Stimulated activated CD4-positive, alpha-beta T cell treated with anti-CD3 and anti-CD28 coated beads, Interleukin-12 subunit alpha, Interleukin-12 subunit beta, amount 100 ng/mL, for 4 hours (primary cell): ENCODE results near the gene MUC4.
"Not testable (repeated sequence)": the region's sequence is repeated elsewhere in the genome, so short reads cannot be mapped to it uniquely, and the experiment has no call there.

Experiments
- DNase-seq: peaks from one replicate; pipeline ENCODE4 v3.0.0-alpha.2; 2020

Gene MUC4

GRCh38 chr3:195809796-195810454 is 1.8 kb downstream of the MUC4 start:
- no peak for DNase-seq

GRCh38 chr3:195809291-195809785 is 2.4 kb downstream of the MUC4 start:
- no peak for DNase-seq

- DNase-seq = no peak
Measured at GRCh38 chr3:195808741-195809290, 2.9 kb downstream of the MUC4 start.

DNA sequence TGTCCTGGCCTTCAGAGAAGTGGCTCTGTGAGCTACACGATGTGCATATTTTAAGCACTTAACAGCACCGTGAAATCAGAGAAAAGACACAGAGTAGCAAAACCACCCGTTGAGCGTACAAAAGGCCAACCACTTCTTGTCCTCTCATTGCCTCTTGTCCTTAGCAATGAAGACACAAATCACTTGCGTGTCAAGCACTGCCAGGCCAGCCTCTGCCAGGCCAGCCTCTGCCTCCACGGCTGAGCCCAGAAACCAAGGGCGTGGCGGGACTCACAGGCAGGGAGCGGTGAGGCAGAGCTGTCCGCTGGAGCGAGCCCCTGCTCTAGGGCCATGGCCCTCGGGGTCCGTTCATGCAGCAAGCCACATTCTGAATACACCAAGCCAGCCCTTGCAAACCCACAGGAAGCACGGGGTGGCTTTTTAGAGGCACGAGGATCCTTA is 4.0 kb downstream of the MUC4 start:
- DNase-seq = no peak

GRCh38 chr3:195806916-195807231 is 4.9 kb downstream of the MUC4 start:
- DNase-seq = no peak

- DNase-seq = no peak
Measured at GRCh38 chr3:195806211-195806915, 5.4 kb downstream of the MUC4 start.

DNA sequence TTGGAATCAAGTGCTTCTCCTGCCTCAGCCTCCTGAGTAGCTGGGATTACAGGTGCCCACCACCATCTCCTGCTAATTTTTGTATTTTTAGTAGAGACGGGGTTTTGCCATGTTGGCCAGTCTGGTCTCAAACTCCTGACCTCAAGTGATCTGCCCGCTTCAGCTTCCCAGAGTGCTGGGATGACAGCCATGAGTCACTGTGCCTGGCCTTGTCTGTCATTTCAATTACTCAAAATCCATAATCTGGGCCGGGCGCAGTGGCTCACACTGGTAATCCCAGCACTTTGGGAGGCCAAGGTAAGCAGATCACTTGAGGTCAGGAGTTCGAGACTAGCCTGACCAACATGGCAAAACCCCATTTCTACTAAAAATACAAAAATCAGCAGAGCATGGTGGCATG is 6.1 kb downstream of the MUC4 start:
- not testable (repeated sequence) for DNase-seq

- DNase-seq = no peak
Measured at GRCh38 chr3:195805181-195805580, 6.5 kb downstream of the MUC4 start.

DNA sequence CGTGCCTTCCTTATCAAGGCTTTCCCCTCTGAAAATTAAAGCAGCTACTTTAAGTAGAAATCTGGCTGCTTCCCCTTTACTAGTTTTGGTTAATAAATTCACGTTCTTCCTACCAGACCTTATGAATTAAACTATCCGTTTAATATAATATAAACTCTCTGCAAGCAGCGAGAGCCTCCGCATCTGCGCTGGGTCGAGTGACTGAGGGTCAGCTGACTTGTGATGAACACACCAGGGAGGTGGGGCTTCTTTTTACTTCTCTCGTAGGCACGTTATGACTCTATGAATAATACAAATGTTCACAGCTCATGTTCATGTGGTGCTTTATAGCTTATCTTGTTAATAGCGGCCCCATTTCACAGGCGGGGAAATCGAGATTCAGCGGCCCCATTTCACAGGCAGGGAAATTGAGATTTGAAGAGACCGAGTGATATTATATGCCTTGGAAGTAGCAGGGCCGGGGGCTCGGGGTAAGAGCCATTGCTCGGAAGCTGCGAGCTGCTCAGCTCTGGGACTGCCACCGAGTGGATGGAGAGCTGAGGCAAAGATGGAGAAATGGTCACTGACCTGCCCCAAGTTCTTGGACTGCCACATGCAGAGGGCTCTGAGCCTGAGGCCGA is 8.3 kb downstream of the MUC4 start:
- no peak for DNase-seq

DNA sequence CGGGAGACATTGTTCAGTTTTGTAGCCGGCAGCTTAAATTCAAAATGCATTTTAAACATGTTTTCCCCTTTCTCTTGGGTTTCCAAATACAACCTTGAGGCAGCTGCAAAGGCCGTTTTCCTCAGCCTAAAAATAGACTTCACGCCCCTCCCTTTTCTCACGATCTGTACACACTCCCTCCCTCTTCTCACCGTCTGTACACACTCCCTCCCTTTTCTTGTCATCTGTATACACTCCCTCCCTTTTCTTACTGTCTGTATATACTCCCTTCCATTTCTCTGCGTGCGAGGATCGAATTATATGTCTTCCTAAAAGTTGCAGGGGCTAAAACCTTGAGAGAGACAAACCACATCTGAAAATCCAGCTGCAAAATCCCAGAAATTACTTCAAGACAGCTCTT is 8.9 kb downstream of the MUC4 start:
- DNase-seq = no peak

DNA sequence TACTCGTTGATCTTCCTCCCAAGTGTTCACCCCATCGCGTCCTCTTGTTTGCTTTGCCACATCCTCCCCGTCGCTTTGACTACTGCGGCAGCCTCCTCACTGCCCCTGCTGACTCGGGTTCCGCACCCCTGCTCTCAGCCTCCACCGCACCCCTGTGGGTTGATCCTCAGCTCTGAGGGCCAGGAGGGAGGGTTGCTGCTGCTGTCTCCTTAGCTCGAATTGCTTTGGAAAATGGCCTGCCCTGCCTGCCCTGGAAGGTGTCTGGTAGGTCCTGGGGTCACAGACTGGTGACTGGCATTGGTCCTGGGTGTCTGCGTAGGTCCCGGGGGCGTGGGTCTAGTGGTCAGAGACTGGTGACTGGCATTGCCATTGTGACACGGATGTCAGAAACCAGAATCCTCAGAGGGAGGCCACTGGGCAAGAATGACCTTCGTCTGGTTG is 9.4 kb downstream of the MUC4 start:
- no peak for DNase-seq

GRCh38 chr3:195801251-195802183 is 10.2 kb downstream of the MUC4 start:
- DNase-seq = no peak

DNA sequence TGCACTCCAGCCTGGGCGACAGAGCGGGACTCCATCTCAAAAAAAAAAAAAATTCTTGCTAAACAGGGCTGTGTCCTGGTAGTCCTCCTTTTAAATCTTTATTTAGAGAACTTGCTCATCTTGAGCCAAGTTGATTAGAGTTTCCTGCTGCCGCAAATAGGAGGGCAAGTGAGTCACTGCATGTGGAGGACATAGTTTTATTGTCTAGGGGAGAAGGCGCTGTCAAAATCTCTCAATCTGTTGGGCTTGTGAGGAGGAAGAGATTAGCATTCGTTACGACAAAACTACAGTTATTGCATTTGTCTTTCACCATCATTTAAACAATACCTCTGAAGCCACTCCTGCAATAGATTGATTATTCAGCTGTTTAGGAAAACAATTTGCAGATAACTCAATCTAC is 11.5 kb downstream of the MUC4 start:
- no peak for DNase-seq

DNA sequence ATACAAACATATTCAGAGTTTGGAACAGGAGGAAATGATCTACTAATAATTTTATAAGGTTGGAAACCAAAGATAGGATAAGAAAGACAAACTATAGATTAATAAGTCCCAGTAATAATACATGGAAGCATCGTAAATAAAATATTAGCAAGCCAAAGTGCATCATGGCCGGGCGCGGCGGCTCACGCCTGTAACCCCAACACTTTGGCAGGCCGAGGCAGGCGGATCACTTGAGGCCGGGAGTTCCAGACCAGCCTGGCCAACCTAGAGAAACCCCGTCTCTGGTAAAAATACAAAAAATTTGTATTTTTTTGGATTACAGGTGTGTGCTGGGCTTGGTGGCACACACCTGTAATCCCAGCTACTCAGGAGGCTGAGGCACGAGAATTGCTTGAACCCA is 14.9 kb downstream of the MUC4 start:
- no peak for DNase-seq

GRCh38 chr3:195794708-195795107 is 17.0 kb downstream of the MUC4 start:
- no peak for DNase-seq

- not testable (repeated sequence) for DNase-seq
Measured at GRCh38 chr3:195792621-195793020, 19.1 kb downstream of the MUC4 start.

- DNase-seq = no peak
Measured at GRCh38 chr3:195790901-195791300, 20.8 kb downstream of the MUC4 start.

DNA sequence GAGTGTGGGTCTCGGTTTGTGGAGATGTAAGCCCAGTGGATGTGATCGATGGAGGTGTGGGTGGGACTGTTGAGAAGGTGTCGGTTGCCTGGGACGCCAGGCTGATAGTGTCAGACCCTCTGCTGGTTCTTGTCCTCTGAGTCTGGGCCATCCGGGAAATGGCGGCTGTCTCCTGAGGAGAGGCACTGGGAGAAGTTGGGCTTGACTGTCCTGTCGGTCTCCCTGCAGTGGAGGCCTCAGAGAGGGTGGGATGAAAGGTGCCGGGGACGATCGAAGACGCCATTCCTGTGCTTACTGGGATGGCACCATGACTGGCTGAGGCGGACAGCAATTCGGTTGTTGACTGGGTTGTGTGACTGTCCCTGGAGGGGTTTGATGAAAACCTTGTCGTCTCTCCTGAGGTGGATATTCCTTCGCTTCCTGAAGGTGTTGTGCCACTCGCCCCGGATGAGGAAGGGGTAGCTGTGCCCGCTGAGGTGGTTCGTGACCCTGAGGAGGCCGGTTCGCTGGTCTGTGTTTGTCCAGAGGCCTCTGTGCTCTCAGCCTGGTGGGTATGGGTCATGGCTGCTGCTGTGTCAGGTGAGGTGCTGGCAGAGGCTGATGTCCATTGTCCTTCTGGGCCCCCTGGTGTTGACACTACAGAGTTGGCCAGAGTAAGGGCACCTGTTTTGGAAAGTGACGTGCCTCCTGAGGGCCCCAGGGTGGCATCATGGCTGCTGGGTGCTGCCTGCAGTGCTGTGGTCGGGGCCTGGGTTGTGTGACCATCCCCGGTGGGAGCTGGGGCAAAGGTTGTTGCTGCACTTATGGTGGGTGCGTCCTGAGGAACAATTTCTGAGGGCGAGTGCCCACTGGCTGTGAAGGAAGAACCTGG is 22.8 kb downstream of the MUC4 start:
- no peak for DNase-seq

DNA sequence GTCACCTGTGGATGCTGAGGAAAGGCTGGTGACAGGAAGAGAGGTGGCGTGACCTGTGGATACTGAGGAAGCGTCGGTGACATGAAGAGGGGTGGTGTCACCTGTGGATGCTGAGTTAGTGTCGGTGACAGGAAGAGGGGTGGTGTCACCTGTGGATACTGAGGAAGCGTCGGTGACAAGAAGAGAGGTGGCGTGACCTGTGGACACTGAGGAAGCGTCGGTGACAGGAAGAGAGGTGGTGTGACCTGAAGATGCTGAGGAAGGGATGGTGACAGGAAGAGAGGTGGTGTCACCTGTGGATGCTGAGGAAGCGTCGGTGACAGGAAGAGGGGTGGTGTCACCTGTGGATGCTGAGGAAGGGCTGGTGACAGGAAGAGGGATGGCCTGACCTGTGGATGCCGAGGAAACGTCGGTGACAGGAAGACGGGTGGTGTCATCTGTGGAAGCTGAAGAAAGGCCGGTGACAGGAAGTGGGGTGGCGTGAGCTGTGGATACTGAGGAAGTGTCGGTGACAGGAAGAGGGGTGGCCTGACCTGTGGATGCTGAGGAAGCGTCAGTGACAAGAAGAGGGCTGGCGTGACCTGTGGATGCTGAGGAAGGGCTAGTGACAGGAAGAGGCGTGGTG is 25.8 kb downstream of the MUC4 start:
- DNase-seq = not testable (repeated sequence)

- not testable (repeated sequence) for DNase-seq
Measured at GRCh38 chr3:195784031-195784430, 27.7 kb downstream of the MUC4 start.

- DNase-seq = not testable (repeated sequence)
Measured at GRCh38 chr3:195781236-195781635, 30.5 kb downstream of the MUC4 start.
